Left renal pelvis (tissue), 4 donors: ENCODE data around the gene TRIM15. TPM values are rescaled to one million over a fixed set of nuclear protein-coding genes. Genes with fewer than 3 reads are reported as not detected.
A peak's percentile ranks its signal among the peaks of the same experiment; 100 is the strongest.
"Not testable (repeated sequence)": the region's sequence is repeated elsewhere in the genome, so short reads cannot be mapped to it uniquely, and the experiment has no call there.

Experiments
- DNase-seq, 4 donors: peaks; one replicate each; pipeline ENCODE4 v3.0.0-alpha.2; 2013; ENCODE audit warnings: low read depth in 4 of 4, low spot score in 3 of 4
- polyA plus RNA-seq, 4 donors: library from polyadenylated mRNA; unstranded; fragments of 120-200 nt; gene quantifications; one replicate each; pipeline ENCODE4 v1.2.1, GENCODE V29; 2013; ENCODE audit not compliant: insufficient read length in 4 of 4

Gene TRIM15
- under 1 TPM in 1 of 4 donors, not detected in 3; 0.14 TPM for polyA plus RNA-seq

DNA sequence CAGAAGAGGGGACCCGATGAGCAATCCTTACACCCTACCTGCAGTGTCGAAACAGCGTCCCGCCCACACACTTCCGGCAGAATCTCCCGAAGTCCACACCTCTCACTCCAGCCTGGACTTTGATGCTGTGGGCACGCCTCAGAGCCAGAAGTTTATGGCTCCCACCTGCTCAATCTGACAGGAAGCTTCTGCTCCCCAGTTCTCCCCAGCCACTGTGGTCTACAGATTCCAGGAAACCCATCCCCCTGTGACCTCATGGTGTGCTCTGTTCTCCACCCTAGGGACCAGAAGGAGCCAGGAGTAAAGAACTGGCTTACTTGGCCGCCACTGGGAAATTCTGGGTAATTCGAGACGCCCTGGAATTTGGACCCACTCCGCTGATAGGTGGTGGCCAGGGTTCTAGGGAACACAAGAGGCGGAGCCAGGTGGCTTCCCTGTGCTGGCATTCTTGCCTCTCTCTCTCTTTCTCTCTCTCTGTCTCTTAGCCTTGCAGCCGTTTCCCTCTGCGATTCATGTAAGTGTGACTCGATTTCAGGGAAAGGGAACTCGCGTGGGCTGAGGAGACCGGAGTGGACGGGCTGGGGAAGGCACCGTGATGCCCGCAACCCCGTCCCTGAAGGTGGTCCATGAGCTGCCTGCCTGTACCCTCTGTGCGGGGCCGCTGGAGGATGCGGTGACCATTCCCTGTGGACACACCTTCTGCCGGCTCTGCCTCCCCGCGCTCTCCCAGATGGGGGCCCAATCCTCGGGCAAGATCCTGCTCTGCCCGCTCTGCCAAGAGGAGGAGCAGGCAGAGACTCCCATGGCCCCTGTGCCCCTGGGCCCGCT, at the start of gene TRIM15:
Gene TRIM15, plus strand, starts transcription at position 457 of the 828 bp plus-strand sequence. Its CDS starts 139 bp downstream, at position 596.
- DNase-seq: no peak

DNA sequence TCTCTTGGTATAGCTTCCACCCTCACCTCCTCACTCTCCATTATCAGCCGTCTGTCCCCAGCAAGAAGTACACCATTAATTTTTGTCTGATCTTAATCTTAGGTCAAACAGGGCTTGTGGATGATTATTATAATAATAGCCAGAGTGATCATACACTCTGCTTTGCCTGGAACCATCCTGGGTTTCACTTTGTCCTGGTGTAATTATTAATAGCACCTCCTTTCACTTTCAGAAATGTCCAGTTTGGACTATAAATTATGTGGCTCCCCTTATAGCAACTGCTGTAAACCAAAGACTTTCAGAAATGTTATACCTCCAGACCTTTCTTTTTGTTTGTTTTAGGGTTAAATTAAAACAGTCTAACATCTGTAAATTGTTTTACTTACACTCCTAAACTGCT, 49.5 kb upstream of the TRIM15 start:
- DNase-seq: no peak

DNA sequence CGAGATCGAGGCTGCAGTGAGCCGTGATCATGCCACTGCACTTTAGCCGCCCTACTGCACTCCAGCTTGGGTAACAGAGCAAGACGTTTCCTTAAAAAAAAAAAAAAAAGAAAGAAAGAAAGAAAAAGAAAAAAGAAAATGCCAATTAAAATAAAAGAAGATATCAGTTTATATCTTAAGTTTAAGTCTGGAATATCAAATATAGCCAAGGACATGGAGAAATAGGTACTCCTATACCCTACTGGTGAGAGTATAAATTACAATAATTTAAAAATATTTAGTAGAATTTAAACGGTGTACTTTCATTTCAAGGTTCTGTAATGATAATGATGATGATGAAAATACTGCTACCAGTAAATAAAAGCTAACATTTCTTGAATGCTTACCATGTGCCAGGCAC, 46.6 kb upstream of the TRIM15 start:
- no peak for DNase-seq

DNA sequence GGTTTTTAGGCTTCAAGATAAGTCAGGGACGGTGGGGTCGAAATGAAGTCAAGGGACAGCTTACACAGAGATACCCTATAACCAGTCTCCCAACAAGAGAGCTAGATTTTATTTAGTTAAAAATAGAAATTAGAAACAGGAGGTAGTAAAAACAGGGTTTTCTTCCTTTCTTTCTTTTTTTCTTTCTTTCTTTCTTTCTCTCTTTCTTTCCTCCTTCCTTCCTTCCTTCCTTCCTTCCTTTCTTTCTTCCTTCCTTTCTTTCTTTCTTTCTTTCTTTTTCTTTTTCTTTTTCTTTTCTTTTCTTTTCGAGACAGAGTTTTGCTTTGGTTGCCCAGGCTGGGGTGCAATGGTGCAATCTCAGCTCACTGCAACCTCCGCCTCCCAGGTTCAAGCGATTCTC, 44.7 kb upstream of the TRIM15 start:
- DNase-seq: not testable (repeated sequence)

DNA sequence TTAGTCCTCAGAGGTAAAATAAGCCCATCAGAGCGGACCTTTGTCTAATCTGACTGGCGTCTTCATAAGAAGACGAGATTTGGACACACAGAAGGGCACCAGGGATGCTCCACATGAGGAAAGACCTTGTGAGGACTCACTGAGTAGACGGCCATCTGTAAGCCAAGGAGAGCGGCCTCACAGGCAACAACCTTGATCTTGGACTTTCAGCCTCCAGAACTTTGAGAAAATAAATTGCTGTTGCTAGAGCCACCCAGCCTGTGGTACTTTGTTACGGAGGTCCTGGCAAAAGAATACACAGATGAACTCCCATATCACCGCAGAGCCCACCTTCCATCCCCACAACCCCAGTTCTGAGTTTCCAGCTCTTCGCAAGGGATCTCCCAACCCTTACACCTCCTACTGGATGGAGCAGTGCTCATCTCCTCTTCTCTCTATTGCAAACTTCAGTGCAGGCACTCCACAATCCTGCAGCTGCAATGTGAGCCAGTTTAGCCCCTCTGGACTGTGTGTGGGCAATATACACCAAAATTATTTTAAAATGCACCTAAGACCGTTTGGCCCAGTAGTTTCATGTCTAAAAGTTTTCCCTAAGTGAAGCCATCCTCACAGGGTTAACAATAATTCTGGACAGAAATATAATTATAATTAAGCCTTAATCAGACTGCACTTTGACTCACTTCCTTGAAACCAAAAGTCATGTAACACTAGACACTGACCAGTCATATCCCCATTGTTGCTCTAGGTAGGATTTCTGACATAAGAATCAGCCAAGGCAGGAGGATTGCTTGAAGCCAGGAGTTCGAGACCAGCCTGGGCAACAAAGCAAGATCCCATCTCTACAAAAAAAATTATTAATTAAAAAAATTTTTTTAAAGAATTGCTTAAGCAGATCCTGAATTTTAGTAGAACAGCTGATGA, 41.6 kb upstream of the TRIM15 start:
- no peak for DNase-seq

DNA sequence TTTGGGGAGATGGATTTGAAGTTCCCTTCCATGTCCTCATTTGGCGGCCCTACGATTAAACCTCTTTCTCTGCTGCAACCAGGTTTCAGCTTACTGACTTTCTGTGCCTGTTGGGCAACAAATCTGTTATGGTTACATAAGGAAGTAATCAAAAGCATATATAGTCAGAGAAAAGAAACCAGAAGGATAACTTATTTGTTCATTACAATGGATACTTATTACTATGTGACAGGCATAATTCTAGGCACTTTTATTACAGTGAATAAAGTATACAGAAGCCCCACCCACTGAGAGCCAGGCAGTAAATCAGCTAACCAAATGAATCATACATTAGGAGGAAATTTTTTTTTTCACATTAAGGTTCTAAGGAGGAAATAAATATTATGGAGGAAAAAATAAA, 40.8 kb upstream of the TRIM15 start:
- DNase-seq: no peak

DNA sequence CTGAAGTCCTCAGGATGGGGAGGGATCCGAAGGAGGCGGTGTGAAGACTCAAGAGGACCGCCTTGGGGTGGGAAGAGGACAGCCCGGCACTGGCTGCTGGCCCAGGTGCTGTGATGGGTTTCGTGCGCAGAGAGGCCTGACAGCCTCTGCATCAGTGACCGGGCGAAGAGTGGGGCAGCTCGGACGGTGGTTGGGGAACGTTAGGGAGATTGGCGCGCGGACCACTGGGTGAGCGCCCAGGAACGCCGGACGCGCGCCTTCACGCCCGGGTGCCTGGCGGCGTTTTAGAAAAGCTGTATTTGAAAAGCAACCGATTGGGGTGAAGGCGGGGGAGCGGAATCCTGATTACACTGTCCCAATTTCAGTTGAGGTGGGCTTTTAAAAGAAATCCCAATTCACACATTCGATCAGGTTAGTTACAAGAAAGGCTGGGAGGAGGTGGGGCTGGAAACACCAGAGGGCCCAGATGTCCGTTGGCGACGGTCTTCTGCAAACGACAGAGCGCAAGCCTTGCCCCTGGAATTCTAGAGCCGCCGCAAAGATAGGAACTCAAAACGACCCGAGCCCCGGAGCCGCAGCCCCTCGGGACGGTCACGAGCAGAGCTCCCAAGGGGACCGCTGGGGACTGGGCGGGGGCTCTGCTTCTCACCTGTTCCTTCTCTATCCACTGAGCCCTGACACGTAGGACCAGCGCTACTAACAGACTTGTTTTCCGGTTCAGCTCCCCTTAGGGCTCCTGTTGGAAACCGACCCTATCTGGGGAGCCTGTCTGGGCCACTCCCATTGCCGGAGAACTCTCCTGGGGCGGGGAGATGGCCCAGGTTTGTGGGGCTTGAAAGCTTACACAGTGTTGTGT, 35.9 kb upstream of the TRIM15 start:
- no peak for DNase-seq

DNA sequence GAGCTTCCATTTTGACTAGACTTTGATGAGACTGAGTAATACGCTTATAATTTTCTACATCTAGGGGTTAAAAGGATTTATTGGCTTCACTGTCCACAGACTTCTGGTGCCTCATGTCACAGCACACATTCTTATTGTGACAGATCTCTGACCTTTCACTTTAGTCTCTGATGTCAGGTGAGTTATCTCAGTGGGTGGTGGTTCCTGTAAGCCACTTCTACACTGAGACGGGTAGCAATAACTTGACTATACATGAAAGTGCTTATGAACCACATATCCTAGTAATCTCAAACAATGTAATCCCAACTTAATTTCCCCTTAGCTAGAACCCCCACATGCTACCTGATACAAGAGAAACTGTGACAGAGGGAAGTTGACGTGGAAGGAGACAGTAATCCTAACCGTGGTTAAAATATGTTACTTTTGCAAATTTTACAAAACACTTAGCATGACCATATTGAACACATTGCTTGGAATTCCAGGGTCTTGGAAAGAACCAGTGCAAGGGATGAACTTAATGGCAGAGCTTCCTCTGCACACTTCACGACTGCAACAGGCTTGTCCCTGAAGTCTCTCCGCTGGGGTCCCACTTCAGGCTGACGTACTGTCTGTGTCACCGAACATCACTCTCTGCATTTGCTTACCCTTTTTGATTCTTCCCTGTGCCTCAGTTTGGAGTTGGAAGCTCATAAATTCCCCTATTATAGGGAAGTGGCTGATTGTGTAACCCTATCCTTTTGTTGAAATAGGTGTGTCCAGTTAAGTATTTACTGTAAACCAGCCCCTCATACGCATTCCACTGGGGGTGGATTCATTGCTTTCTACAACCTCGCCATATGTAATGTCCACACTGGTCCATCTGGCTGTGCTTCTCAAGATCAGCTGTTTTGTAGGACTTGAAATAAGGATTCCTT, 33.8 kb upstream of the TRIM15 start:
- no peak for DNase-seq

DNA sequence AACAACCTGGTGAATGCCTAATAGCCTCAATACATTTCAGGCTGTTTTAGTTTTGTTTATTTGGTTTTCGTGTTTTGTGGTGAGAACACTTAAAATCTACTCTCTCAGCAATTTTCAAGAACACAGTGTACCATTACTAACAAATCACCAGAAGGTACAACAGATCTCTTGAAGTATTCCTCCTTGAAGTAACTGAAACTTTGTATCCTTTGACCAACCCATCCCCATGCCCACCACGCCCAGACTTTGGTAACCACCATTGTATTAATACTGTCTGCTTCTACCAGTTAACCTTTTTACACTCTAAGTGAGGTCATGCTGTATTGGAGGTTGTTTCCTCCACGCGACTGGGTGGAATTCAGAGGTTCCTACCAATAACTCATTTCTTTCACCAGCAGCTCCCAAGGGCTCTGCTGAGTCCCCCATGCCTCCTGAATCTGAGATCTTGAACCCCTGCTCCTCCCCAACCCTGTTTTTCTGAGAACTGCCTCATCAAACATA, 33.1 kb upstream of the TRIM15 start:
- DNase-seq: no peak

DNA sequence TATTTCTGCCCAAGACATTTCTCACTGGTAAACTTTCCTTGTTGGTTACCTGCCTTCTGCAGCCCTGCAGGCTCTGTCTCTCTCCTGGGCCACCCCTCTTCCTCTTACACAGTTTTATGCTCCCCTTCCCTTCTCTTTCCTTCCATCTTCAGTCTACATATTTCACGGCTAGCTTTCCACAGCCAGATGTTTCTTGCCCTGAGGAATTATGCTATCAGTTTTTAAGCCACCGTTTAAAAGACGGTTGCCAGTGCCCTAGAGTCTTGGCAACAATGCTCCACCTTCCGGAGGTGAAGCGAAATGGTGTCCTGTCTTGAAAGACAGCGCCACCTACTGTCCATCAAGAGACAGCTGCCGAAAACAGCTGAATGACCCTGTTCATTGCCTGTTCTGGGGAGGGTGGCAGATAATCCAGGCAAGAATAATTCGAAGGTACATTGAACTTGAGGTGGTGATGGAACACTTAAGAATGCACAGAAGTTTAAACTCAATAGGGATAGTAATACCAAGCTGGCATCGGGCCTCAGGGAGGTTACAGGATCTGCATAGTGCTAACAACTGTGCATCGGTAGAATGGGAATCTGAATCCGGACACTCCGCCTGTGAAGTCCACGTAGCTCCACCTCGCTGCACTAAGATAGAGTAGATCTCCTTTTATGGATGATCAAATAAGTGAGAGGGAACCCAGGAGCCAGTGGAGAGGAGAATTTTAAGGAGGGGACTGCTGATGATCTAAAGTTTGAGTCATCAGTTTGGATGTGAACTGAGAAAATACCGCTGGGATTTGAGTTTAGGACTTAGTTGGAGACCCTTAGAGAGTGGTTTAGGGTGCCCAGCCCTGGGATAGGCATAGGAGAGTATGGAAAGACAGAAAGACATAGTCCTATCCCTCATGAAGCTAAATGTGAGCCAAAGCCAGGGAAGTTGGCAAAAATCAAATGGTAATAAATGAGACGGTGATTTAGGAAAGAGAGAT, 32.2 kb upstream of the TRIM15 start:
- peak; percentile 50 to 63 (median 55) for DNase-seq

DNA sequence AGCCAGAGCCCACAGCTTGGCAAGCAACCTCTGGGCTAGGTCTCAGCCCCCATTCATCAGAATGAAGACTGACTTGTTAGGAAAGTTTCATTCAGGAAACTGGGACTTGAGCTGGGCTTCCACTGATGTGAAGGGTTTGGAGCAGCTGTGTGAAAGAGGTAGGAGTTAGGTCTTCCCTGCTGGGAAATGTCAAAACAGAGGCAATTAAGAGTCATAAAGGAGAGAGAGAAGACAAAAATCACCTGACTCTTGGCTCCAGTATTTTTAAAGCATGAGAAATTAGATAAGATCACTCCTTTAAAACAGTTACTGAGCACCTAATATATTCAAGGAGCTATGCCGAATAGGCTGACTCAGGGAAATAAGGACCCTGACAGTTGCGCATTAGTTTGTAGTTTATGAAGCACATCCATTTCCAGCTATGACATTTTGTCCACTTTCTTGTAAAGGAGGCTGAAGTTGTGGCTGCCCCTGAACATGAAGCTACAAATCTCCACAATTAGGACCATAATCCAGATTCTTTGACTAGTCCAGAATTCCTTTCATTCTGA, 31.3 kb upstream of the TRIM15 start:
- DNase-seq: no peak

DNA sequence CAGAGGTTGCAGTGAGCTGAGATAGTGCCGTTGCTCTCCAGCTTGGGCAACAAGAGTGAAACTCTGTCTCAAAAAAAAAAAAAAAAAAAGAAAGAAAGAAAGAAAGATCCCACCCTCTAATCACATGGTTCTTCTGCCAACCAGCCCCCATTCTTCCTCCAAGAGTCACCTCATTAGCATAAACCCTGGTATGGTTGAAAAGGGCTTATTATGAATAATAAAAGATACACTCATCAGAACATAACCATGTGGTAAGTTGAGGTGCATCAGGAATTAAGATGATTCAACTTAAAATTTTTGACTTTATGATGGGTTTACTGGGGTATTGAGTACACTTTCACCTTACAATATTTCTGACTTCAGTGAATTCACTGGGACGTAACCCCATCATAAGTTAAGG, 28.2 kb upstream of the TRIM15 start:
- no peak for DNase-seq

DNA sequence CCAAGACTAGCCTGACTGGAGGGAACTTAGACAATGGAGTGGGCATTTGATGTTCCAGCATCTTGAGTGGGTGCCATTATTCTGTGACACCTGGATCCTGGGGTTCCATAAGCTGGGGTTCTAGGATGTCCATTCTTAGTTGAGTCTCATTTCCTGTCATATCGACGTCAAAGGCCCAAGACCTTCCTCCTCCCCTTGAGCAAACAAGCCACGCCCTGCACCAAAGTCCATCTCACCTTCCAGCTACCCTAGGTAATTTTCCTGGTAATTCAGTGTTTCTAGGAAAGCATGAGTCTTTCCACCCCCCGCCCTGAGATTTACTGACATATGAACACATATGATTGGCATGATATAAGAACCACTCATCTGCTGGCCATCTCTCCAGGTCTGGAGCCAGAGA, 27.6 kb upstream of the TRIM15 start, which contains the start of gene TRIM40:
Gene TRIM40, plus strand, starts transcription at position 384 of the 400 bp plus-strand sequence. CDS start 897 bp downstream, outside the sequence.
- DNase-seq: no peak

DNA sequence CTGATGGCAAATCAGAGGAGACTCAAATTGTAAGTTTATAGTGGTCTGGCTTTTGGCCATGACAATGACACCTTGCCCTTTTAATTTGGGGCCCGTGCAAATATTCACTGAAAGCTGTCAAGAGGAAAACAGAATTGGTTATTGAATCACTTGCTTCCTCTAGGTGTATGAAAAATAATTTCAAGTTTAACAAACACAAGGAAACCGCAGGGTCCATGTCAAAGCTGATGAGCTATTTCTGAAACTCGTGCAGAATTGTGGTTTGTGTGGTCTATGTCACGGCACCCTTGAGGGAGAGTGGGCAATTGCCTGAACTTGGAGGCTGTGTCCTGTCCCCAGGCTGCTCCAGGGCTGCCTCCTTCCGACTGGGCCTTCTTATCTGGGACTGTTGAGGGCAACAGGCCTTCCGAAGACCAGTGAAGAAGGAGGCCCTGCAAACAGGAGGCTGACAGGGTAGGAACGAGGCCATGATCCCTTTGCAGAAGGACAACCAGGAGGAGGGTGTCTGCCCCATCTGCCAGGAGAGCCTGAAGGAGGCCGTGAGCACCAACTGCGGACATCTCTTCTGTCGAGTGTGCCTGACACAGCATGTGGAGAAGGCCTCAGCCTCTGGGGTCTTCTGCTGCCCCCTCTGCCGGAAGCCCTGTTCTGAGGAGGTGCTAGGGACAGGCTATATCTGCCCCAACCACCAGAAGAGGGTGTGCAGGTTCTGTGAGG, 26.6 kb upstream of the TRIM15 start:
- no peak for DNase-seq

DNA sequence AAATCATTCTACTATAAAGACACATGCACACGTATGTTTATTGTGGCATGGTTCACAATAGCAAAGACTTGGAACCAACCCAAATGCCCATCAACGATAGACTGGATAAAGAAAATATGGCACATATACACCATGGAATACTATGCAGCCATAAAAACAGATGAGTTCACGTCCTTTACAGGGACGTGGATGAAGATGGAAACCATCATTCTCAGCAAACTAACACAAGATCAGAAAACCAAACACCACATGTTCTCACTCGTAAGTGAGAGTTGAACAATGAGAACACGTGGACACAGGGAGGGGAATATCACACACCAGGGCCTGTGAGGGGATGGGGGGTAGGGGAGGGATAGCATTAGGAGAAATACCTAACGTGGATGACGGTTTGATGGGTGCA, 23.1 kb upstream of the TRIM15 start:
- not testable (repeated sequence) for DNase-seq

DNA sequence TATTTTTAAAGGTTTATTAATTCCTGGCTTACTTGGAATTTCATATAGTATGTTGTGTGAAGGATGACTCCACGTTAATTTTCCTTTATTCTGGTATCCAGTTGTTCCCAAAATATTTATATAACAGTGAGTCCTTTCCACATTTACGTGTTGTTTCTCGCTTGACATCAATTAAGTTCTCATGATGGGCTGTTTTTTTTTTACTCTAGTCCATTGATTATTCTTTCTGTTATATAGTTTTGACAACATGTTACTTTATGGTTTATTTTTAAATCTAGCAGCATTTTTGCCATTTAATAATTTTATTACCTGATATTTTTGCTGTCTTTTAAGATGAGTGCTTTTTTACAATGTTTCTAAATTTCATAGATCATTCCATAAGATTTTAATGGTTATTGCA, 20.7 kb upstream of the TRIM15 start:
- no peak for DNase-seq

DNA sequence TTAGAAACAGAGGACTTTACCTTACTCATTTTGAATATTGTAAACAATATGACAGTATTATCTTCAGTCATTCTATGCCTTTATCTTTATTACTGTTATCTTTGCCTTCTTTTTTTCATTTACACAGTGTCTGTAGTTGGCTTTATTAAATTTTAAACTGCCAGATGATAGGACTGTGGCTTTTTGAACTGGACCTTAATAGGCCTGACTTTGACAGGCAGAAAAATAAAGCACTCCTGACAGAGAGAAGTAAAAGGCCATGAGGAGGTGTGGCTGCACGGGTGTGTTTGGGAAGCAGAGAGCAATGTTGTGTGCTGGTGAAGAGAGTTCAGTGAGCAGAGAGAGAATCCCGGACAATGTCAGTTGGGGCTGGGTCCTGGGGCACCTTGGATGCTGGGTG, 19.6 kb upstream of the TRIM15 start:
- DNase-seq: no peak
